Loucy (cell line): ENCODE results near the gene ZNF687.

Experiments
- H2AFZ ChIP-seq: fragments of 200-600 bp; sonication (generic); 2 replicates; pipeline ENCODE4 v1.6.0; 2016; ENCODE audit warnings: antibody characterized with exemption, mild to moderate bottlenecking, low read length, moderate library complexity
- H3F3A ChIP-seq: fragments of 200-600 bp; 2 replicates; pipeline ENCODE4 v1.6.0; 2016; ENCODE audit warnings: antibody characterized with exemption, low read depth, mild to moderate bottlenecking
- H3K27me3 ChIP-seq: fragments of 200-600 bp; sonication (generic); 2 replicates; pipeline ENCODE4 v1.6.1; 2014; ENCODE audit warnings: low read length, mild to moderate bottlenecking; ENCODE audit not compliant: insufficient read depth, poor library complexity, severe bottlenecking
- H3K36me3 ChIP-seq: fragments of 200-600 bp; sonication (generic); 2 replicates; pipeline ENCODE4 v1.6.1; 2016; ENCODE audit warnings: low read length; ENCODE audit not compliant: insufficient read depth
- H3K4me1 ChIP-seq: fragments of 200-600 bp; sonication (generic); 2 replicates; pipeline ENCODE4 v1.5.1; 2014; ENCODE audit warnings: low read length, mild to moderate bottlenecking; ENCODE audit not compliant: insufficient read depth, poor library complexity, severe bottlenecking
- H3K4me2 ChIP-seq: fragments of 200-600 bp; sonication (generic); 2 replicates; pipeline ENCODE4 v1.6.0; 2014; ENCODE audit warnings: antibody characterized with exemption, low read length, low read depth, mild to moderate bottlenecking; ENCODE audit not compliant: poor library complexity, severe bottlenecking
- H3K4me3 ChIP-seq: fragments of 200-600 bp; sonication (generic); 2 replicates; pipeline ENCODE4 v1.5.1; 2014; ENCODE audit warnings: low read length, mild to moderate bottlenecking, mixed read lengths; ENCODE audit not compliant: poor library complexity, severe bottlenecking
- H3K79me2 ChIP-seq: fragments of 200-600 bp; sonication (generic); 2 replicates; pipeline ENCODE4 v1.6.1; 2014; ENCODE audit warnings: low read length; ENCODE audit not compliant: insufficient read depth
- H3K9ac ChIP-seq: fragments of 200-600 bp; sonication (generic); 2 replicates; pipeline ENCODE4 v1.6.0; 2014; ENCODE audit warnings: mild to moderate bottlenecking, low read depth, low read length, moderate library complexity; ENCODE audit not compliant: poor library complexity, severe bottlenecking
- H3K9me2 ChIP-seq: fragments of 200-600 bp; sonication (generic); replicated peaks from 2 replicates; pipeline ENCODE4 v1.6.1; 2016; ENCODE audit warnings: low read depth, low read length, mixed read lengths
- H3K9me3 ChIP-seq: fragments of 200-600 bp; sonication (generic); 2 replicates; pipeline ENCODE4 v1.6.1; 2014; ENCODE audit warnings: mild to moderate bottlenecking, antibody characterized with exemption, low read length, low read depth; ENCODE audit not compliant: insufficient read depth
- H4K20me1 ChIP-seq: fragments of 200-600 bp; sonication (generic); 2 replicates; pipeline ENCODE4 v1.6.0; 2014; ENCODE audit warnings: antibody characterized with exemption, low read length, mild to moderate bottlenecking; ENCODE audit not compliant: insufficient read depth, poor library complexity, severe bottlenecking
- CTCF ChIP-seq: fragments of 200-600 bp; sonication (generic); conservative IDR thresholded peaks from 2 replicates; pipeline ENCODE4 v1.5.1; 2014; ENCODE audit warnings: mild to moderate bottlenecking, antibody characterized with exemption, low read length
- EZH2phosphoT487 ChIP-seq: fragments of 200-600 bp; IDR thresholded peaks from 2 replicates; pipeline ENCODE4 v1.6.1; 2018; ENCODE audit warnings: antibody characterized with exemption, mild to moderate bottlenecking, moderate library complexity, borderline replicate concordance

ZNF687 gene

GRCh38 chr1:151281969-151282882 lies at the start of gene ZNF687:
Gene ZNF687 (plus strand): TSS chr1:151282299. CDS start chr1:151286292, 3,993 bp downstream.
- Histone ChIP-seq H4K20me1 (peaks cover 29% of the 10 kb centered on the region), H3K36me3 (peaks cover 13% of the 10 kb centered on the region; the same call in 1 of the 2 replicates), H3K9me2 (no peaks in the 10 kb centered on the region), H3K4me1 (peaks cover 19% of the 10 kb centered on the region), H3F3A (peaks cover 3% of the 10 kb centered on the region; the same call in 1 of the 2 replicates), H3K9me3 (no peaks in the 10 kb centered on the region), H3K4me3 (peak within 1 kb of the TSS; percentile 89), H3K79me2 (peaks cover 39% of the 10 kb centered on the region), H2AFZ (peak within 1 kb of the TSS; percentile 89), H3K27me3 (no peaks in the 10 kb centered on the region), H3K4me2 (peak within 1 kb of the TSS; percentile 96), H3K9ac (peak within 1 kb of the TSS; percentile 91)
- TF ChIP-seq CTCF, result no peak
- TF ChIP-seq EZH2phosphoT487, result no peak

GRCh38 chr1:151235235-151235634 lies 46.9 kb upstream of the ZNF687 start:
- Histone ChIP-seq H4K20me1 (no peaks in the 10 kb centered on the region), H3K9ac (no peak overlapping the region), H3K27me3 (no peaks in the 10 kb centered on the region), H2AFZ (no peak overlapping the region), H3K4me3 (no peak overlapping the region), H3K4me1 (no peaks in the 10 kb centered on the region), H3K9me2 (no peaks in the 10 kb centered on the region), H3K79me2 (no peaks in the 10 kb centered on the region), H3F3A (no peaks in the 10 kb centered on the region), H3K36me3 (peaks cover 97% of the 10 kb centered on the region), H3K9me3 (no peaks in the 10 kb centered on the region), H3K4me2 (no peak overlapping the region)
- TF ChIP-seq EZH2phosphoT487, result no peak
- TF ChIP-seq CTCF, result no peak

- H3K9ac ChIP-seq, result no peak overlapping the region
- H3K9me2 ChIP-seq, result no peaks in the 10 kb centered on the region
- H3K79me2 ChIP-seq, result no peaks in the 10 kb centered on the region
- H4K20me1 ChIP-seq, result no peaks in the 10 kb centered on the region
- no peak for TF ChIP-seq EZH2phosphoT487
- TF ChIP-seq CTCF, result no peak
- H3K4me2 ChIP-seq, result no peak overlapping the region
- H3K36me3 ChIP-seq, result peaks cover 97% of the 10 kb centered on the region
- no peaks in the 10 kb centered on the region for H3K4me1 ChIP-seq
- H2AFZ ChIP-seq, result no peak overlapping the region
- no peak overlapping the region for H3K4me3 ChIP-seq
- no peaks in the 10 kb centered on the region for H3K27me3 ChIP-seq
- H3F3A ChIP-seq, result no peaks in the 10 kb centered on the region
- H3K9me3 ChIP-seq, result no peaks in the 10 kb centered on the region
These were observed 44.2 kb upstream of the ZNF687 start for GRCh38 chr1:151237678-151238466.
